Adrenal gland (tissue), 12 donors: ENCODE measurements around the gene LPAR2. TPM values are rescaled to one million over a fixed set of nuclear protein-coding genes. Genes with fewer than 3 reads are reported as not detected.

Experiments
- DNase-seq, 7 donors: peaks; one replicate each; pipeline ENCODE4 v3.0.0-alpha.2; 2019 to 2020
- H3K27ac ChIP-seq, 5 donors: fragments of 200-600 bp; sonication (generic) in 4 of 5; 1 replicate in 3 of 5; 2 replicates in 2 of 5; pipeline versions ENCODE4 v1.5.1 to v1.8.0; 2016 to 2020; ENCODE audit warnings: mild to moderate bottlenecking in 1 of 5
- H3K27me3 ChIP-seq: fragments of 200-600 bp; 2 replicates; pipeline ENCODE4 v1.8.0; 2021
- H3K36me3 ChIP-seq, 2 donors: fragments of 200-600 bp; replicated peaks in 1 of 2; 1 replicate in 1 of 2; 2 replicates in 1 of 2; pipeline versions ENCODE4 v1.5.1 to v1.8.0; 2018 to 2022
- H3K4me1 ChIP-seq, 2 donors: fragments of 200-600 bp; replicated peaks in 1 of 2; 1 replicate in 1 of 2; 2 replicates in 1 of 2; pipeline versions ENCODE4 v1.5.1 to v1.8.0; 2018 to 2021
- H3K4me3 ChIP-seq, 4 donors: fragments of 200-600 bp; sonication (generic) in 3 of 4; one replicate each; pipeline ENCODE4 v1.5.1; 2016 to 2018
- H3K9me3 ChIP-seq, 3 donors: fragments of 200-600 bp; sonication (generic) in 1 of 3; replicated peaks in 1 of 3; 1 replicate in 2 of 3; 2 replicates in 1 of 3; pipeline versions ENCODE4 v1.5.1 to v1.8.0; 2016 to 2021
- POLR2A ChIP-seq, 2 donors: fragments of 450-650 bp; IDR thresholded peaks; one replicate each; pipeline ENCODE4 v1.6.1; 2017; ENCODE audit warnings: antibody characterized with exemption in 2 of 2, mild to moderate bottlenecking in 2 of 2, moderate library complexity in 1 of 2
- WGBS, 4 donors: extraction: QIAGEN DNeasy Blood & Tissue Kit in 2 of 4; methylation state at CpG; one replicate each; pipeline versions ENCODE4 v1.1.5 to v1.1.7; 2013 to 2017; 5-methylcytosine and 5-hydroxymethylcytosine counted together
- intact Hi-C, 2 donors: fragments of 100-400 bp; cut with DNase I; formaldehyde crosslinking; loops; one replicate each; pipeline versions ENCODE4 v1.14.1 to v1.15.0; 2022 to 2023
- polyA plus RNA-seq, 3 donors: library from polyadenylated mRNA; stranded (reverse); fragments of 200-250 nt in 2 of 3; fragments of 350-450 nt in 1 of 3; fragmentation: Illumina TruSeq in 1 of 3; extraction: RNeasy Lipid Tissue Mini Kit (QIAGEN cat#74804) in 1 of 3; gene quantifications; one replicate each; pipeline ENCODE4 v1.2.3, GENCODE V29; 2013 to 2014
- total RNA-seq, 9 donors: library from RNA; depleted of rRNA in 4 of 9; stranded (reverse); fragments of >200 nt in 4 of 9; fragments of 120-200 nt in 1 of 9; fragmentation: NEBNext Ultra II Directional in 1 of 9; extraction: Animal tissue kit (Norgen Biotek cat#: 25700) in 1 of 9; gene quantifications; one replicate each; pipeline versions ENCODE4 v1.1.0 to v1.2.4, GENCODE V29; 2013 to 2023
- TF ChIP-seq, protein P1 (sequence below), 6 experiments: fragments of 450-650 bp in 4 of 6; fragments of 200-600 bp in 2 of 6; sonication (generic) in 1 of 6; IDR thresholded peaks; 1 replicate in 5 of 6; 2 replicates in 1 of 6; pipeline versions ENCODE4 v1.5.1 to v1.8.0; 2016 to 2021; ENCODE audit warnings: antibody characterized with exemption in 6 of 6, mild to moderate bottlenecking in 2 of 6, moderate library complexity in 1 of 6
- donor health status: healthy with polysubstance abuse.
- donor health status: Bipolar disorder and iron deficiency.
- donor health status: DM: yes; HTN: yes; CAD: no.
- donor health status: DM: no; HTN: no; CAD: no.
- donor health status: DM: no; HTN: no; CAD: no.
- donor health status: DM: yes; HTN: yes; CAD: no.

Gene LPAR2
- total and polyA plus RNA-seq, 12 donors = 0.93 to 10.5 (median 3.7) TPM

DNA sequence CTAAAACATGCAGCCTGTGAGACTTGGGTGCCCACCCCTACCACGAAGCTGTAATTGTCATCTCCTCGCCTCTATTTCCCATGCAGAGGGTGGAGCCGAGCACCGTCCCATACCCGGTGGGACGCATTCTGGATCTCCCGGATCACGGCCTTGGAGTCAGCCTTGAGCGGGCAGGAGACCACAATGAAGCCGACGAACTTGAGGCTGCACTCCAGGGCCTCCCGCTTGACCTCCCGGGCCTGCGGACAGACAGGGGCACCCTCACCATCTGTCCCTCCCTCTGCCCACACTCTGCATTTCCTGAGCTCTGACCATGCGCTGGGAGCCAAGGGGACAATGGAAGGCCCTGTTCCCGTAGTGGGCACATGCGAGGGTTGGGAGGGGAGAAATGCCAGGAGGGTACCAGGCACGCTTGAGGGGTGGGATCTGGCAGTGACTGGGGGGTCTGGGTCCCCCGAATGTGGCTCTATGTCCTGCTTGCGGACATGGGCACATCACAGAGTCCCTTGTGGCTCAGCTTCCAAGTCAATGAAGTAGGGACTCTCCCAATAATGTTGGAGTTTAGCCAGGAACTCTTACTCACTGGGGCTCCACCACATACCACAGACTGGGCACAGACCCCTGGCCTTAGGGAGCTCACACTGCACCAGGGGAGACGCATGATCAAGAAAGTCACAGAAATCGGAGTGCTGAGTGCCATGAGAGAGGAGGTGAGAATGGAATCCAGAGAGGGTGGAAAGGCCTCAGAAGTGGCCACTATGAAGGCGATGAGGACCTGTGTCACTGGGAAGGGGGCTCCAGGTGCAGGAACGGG is 24.7 kb upstream of the LPAR2 start:
- Histone ChIP-seq H3K4me1 (no peaks in the 10 kb centered on the region), H3K9me3 (no peaks in the 10 kb centered on the region), H3K4me3 (no peak overlapping the region), H3K36me3 (peaks cover 0 to 92% of the 10 kb centered on the region in 2 donors), H3K27ac (no peak overlapping the region), H3K27me3 (no peaks in the 10 kb centered on the region)
- peak in 1 of 7 donors; percentile 11 for DNase-seq
- TF ChIP-seq POLR2A (IDR thresholded peaks at IDR 0.05) = no peak
- TF ChIP-seq, protein P1, sequence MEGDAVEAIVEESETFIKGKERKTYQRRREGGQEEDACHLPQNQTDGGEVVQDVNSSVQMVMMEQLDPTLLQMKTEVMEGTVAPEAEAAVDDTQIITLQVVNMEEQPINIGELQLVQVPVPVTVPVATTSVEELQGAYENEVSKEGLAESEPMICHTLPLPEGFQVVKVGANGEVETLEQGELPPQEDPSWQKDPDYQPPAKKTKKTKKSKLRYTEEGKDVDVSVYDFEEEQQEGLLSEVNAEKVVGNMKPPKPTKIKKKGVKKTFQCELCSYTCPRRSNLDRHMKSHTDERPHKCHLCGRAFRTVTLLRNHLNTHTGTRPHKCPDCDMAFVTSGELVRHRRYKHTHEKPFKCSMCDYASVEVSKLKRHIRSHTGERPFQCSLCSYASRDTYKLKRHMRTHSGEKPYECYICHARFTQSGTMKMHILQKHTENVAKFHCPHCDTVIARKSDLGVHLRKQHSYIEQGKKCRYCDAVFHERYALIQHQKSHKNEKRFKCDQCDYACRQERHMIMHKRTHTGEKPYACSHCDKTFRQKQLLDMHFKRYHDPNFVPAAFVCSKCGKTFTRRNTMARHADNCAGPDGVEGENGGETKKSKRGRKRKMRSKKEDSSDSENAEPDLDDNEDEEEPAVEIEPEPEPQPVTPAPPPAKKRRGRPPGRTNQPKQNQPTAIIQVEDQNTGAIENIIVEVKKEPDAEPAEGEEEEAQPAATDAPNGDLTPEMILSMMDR (IDR thresholded peaks at IDR 0.05) = no peak
- intact Hi-C loops = no loop called here
- 82 to 90% (median 85%) methylated on average over 16 to 24 of the region's 24 CpGs for WGBS, 4 donors

DNA sequence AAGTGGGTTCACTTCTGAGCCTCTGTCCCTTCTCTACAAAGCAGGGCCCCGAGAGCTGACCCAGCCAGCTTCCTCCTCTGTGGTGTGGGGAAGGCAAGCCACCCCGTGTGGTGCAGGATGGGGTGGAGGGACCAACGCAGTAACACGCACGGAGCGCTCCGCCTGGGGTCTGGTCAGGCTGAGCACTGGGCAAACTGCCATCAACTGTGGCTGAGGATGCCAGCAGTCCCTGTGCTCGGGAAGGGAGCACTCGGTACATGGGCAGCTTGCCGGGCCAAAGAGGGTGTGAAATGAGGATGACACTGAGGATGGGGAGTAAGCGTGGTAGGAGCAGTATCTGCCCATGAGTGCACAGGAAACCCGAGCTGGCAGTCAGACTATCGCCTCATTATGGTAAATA is 23.1 kb upstream of the LPAR2 start:
- no peak for TF ChIP-seq POLR2A (IDR thresholded peaks at IDR 0.05)
- TF ChIP-seq, protein P1 (IDR thresholded peaks at IDR 0.05) = no peak
- DNase-seq = peak in 1 of 7 donors; percentile 21
- Histone ChIP-seq H3K27me3 (no peaks in the 10 kb centered on the region), H3K4me1 (no peaks in the 10 kb centered on the region), H3K36me3 (peaks cover 0 to 92% of the 10 kb centered on the region in 2 donors), H3K4me3 (no peak overlapping the region), H3K27ac (no peak overlapping the region), H3K9me3 (no peaks in the 10 kb centered on the region)
- 76 to 79% (median 78%) methylated on average over 7 to 13 of the region's 13 CpGs for WGBS, 4 donors
- intact Hi-C loops = no loop called here

DNA sequence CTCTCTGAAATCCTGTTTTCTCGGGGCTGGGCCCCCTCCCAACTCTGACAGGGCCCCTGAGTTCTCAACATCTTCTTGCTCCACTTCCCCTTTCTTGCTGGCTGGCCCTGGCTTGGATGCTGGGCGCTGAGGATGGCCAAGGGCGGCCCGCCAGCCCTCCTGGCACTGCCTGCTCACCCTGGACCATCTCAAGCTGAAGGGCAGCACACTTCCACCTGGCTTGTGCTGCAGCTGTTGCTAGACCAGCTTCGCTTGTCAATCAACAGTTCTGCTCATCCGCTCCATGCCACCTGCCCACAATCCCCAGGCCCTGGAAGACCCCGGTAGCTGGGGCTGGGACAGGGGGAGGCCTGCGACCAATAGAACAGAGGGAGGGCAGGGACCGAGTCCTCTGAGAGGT is 22.3 kb upstream of the LPAR2 start:
- WGBS, 4 donors = 86 to 96% (median 92%) methylated on average over 4 to 9 of the region's 9 CpGs
- intact Hi-C loops = no loop called here
- Histone ChIP-seq H3K27ac (no peak overlapping the region), H3K27me3 (no peaks in the 10 kb centered on the region), H3K36me3 (peaks cover 0 to 92% of the 10 kb centered on the region in 2 donors), H3K9me3 (no peaks in the 10 kb centered on the region), H3K4me3 (no peak overlapping the region), H3K4me1 (no peaks in the 10 kb centered on the region)
- TF ChIP-seq, protein P1 (IDR thresholded peaks at IDR 0.05) = no peak
- no peak for TF ChIP-seq POLR2A (IDR thresholded peaks at IDR 0.05)
- no peak for DNase-seq

DNA sequence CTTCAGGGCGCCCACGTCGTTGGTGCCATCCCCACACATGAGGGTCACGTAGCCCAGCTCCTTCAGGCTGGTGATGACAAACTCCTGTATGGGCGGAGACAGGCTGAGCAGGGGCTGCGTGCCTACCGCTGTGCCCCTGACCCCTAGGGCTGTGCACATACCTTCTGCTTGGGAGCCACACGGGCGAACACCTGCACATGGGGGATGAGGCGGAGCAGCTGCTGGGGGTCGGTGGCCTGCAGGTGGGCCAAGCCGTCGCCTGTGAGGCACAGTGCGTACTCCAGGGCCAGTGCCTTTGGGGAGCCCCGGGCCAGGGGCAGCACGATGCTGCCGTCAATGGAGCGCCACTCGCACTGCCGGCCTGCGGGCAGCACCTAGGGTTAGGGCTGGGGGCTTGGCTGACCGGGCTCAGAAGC is 21.6 kb upstream of the LPAR2 start:
- H3K4me1 ChIP-seq = no peaks in the 10 kb centered on the region
- no peaks in the 10 kb centered on the region for H3K27me3 ChIP-seq
- TF ChIP-seq, protein P1 (IDR thresholded peaks at IDR 0.05) = no peak
- TF ChIP-seq POLR2A (IDR thresholded peaks at IDR 0.05) = no peak
- H3K4me3 ChIP-seq = no peak overlapping the region
- no peaks in the 10 kb centered on the region for H3K9me3 ChIP-seq
- WGBS, 4 donors = 89 to 95% (median 92%) methylated on average over 4 to 22 of the region's 22 CpGs
- H3K36me3 ChIP-seq = peaks cover 0 to 91% of the 10 kb centered on the region in 2 donors
- peak in 1 of 7 donors; percentile 20 for DNase-seq
- intact Hi-C loops = no loop called here
- no peak overlapping the region for H3K27ac ChIP-seq
